Lung (tissue), 12 donors: ENCODE data around the gene VPS33A. TPM values are rescaled to one million over a fixed set of nuclear protein-coding genes. Genes with fewer than 3 reads are reported as not detected.
A peak's percentile ranks its signal among the peaks of the same experiment; 100 is the strongest.

Source experiments
- ATAC-seq: fragments of 200-7000 bp; cut with Tn5 transposase; one replicate; pipeline ENCODE4 v1.9.1; 2020; ENCODE audit warnings: moderate number of reproducible peaks; ENCODE audit not compliant: insufficient read depth, low FRiP score
- DNase-seq, 3 donors: peaks; one replicate each; pipeline ENCODE4 v3.0.0-alpha.2; 2013 to 2017
- H3K27ac ChIP-seq, 2 donors: one replicate each; pipeline ENCODE4 v1.5.1; 2013; ENCODE audit warnings: mild to moderate bottlenecking in 2 of 2, moderate library complexity in 2 of 2, control low read depth in 1 of 2, inconsistent platforms in 1 of 2, low read depth in 1 of 2, low read length in 1 of 2
- H3K27me3 ChIP-seq, 3 donors: one replicate each; pipeline ENCODE4 v1.5.1; 2013; ENCODE audit warnings: low read length in 2 of 3; ENCODE audit not compliant: control insufficient read depth in 3 of 3, insufficient read depth in 3 of 3
- H3K36me3 ChIP-seq, 4 donors: one replicate each; pipeline ENCODE4 v1.5.1; 2013; ENCODE audit warnings: low read length in 4 of 4, mild to moderate bottlenecking in 1 of 4, moderate library complexity in 1 of 4; ENCODE audit not compliant: control insufficient read depth in 4 of 4, insufficient read depth in 4 of 4
- H3K4me1 ChIP-seq, 5 donors: one replicate each; pipeline ENCODE4 v1.5.1; 2013; ENCODE audit warnings: low read length in 5 of 5, mild to moderate bottlenecking in 2 of 5, moderate library complexity in 1 of 5; ENCODE audit not compliant: control insufficient read depth in 5 of 5, insufficient read depth in 5 of 5
- H3K4me3 ChIP-seq: one replicate; pipeline ENCODE4 v1.5.1; 2013; ENCODE audit warnings: mild to moderate bottlenecking, control low read depth, moderate library complexity
- H3K9ac ChIP-seq, 2 donors: one replicate each; pipeline ENCODE4 v1.5.1; 2013; ENCODE audit warnings: low read length in 2 of 2, control low read depth in 1 of 2; ENCODE audit not compliant: insufficient read depth in 1 of 2
- H3K9me3 ChIP-seq, 4 donors: one replicate each; pipeline ENCODE4 v1.5.1; 2013; ENCODE audit warnings: low read length in 3 of 4, mild to moderate bottlenecking in 1 of 4, moderate library complexity in 1 of 4; ENCODE audit not compliant: control insufficient read depth in 4 of 4, insufficient read depth in 3 of 4
- WGBS, 2 donors: extraction: QIAGEN DNeasy Blood & Tissue Kit; methylation state at CpG; one replicate each; pipeline ENCODE4 v1.1.7; 2013; 5-methylcytosine and 5-hydroxymethylcytosine counted together
- polyA plus RNA-seq, 2 donors: library from polyadenylated mRNA; stranded (reverse); fragments of 200-250 nt; gene quantifications; one replicate each; pipeline ENCODE4 v1.2.1, GENCODE V29; 2013
- total RNA-seq, 2 donors: library from RNA; depleted of rRNA in 1 of 2; stranded (reverse); fragments of >200 nt in 1 of 2; gene quantifications; one replicate each; pipeline ENCODE4 v1.2.1, GENCODE V29; 2014 to 2021
- TF ChIP-seq, protein P1 (sequence below): IDR thresholded peaks from 2 replicates; pipeline ENCODE4 v1.5.1; 2012; ENCODE audit warnings: mild to moderate bottlenecking; ENCODE audit errors: control extremely low read depth, extremely low read depth
- donor health status: control.
- donor health status: control.
- donor health status: Bipolar disorder and iron deficiency.
- donor health status: healthy.
- donor health status: DM: yes; HTN: yes; CAD: no.

Gene VPS33A
- total and polyA plus RNA-seq, 4 donors: 8.1 to 17.6 (median 15.4) TPM

DNA sequence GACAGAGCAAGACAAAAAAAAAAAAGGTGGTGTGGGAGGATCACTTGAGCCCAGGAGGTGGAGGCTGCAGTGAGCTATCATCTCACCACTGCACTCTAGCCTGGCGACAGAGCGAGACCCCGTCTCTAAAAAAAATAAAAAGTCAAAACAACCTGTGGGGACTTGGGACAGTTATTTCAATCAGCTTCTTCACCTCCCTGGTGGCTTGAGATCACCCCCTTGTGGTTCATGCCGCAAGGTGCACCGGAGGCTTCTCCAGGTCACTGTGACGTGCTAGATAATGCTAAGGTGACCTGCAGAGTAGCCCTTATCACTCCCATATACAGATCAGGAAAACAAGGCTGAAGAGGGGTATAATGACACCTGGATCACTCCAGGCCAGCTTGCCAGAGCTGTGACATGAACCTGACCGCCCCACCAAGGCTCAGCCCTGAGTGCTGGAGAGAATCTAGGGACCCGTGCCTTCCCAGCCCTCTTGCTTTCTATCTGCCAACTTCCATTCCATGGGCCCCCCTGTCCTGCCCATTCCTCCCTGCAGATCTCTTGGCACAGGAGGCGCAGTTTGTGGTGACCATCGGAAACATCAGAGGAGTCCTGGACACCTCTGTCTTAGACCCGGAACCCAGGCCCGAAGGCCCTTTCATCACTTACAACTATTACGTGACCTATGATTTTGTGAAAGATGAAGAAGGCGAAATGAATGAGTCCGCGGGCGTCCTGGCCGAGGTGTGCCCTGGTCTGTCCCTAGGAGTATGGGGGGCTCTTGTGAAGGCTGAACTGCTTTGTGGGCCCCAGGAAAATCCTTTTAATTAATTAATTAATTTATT is 75.2 kb downstream of the VPS33A start:
- Histone ChIP-seq H3K36me3 (no peaks in the 10 kb centered on the region), H3K27ac (no peak overlapping the region), H3K27me3 (no peaks in the 10 kb centered on the region), H3K4me3 (no peak overlapping the region), H3K9me3 (peaks cover 0 to 3% (median 0%) of the 10 kb centered on the region in 4 donors), H3K4me1 (no peaks in the 10 kb centered on the region), H3K9ac (no peak overlapping the region)
- ATAC-seq (peak; percentile 66), DNase-seq (peak; percentile 22 to 50 (median 43))
- TF ChIP-seq, protein P1, sequence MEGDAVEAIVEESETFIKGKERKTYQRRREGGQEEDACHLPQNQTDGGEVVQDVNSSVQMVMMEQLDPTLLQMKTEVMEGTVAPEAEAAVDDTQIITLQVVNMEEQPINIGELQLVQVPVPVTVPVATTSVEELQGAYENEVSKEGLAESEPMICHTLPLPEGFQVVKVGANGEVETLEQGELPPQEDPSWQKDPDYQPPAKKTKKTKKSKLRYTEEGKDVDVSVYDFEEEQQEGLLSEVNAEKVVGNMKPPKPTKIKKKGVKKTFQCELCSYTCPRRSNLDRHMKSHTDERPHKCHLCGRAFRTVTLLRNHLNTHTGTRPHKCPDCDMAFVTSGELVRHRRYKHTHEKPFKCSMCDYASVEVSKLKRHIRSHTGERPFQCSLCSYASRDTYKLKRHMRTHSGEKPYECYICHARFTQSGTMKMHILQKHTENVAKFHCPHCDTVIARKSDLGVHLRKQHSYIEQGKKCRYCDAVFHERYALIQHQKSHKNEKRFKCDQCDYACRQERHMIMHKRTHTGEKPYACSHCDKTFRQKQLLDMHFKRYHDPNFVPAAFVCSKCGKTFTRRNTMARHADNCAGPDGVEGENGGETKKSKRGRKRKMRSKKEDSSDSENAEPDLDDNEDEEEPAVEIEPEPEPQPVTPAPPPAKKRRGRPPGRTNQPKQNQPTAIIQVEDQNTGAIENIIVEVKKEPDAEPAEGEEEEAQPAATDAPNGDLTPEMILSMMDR: peak; percentile 60
- 66 to 67% methylated on average over 18 of the region's 18 CpGs for WGBS, 2 donors

DNA sequence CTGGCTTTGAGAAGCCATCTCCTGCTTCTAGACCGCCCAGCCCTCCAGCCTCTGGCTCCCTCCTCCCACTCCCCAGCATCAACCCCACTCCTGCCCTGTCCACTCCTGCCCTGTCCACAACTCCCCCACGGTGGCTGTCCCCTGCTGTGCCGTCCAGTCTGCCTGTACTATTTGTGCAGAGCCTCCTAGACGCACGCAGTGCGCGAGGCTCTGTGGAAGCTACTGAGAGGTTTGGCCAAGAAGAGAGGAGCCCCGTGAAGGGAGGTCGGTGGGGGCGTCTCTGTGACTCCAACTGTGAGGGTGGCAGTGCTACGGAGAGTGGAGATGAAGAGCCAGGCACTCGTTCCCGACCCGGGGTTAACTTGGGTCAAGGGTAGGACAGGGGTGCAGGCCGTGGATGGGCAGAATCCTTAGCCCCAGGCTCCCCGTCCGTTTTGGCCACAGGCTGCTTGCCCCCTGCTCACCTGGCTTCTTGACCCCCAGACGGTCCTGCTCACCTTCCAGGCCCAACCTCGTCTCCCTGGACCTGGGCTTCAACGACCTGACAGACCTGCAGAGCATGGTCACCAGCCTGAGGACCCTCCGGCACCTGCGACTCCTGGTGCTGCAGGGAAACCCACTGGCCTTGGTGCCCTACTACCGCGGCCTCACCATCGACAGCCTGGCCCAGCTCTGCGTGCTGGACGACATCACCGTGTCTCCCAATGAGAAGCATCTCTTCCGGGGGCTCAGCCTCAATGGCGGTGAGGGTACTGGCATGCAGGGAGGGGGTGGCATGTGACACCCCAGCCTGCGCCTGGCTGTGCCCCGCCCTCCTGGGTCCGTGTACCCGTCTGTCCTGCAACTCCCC is 76.4 kb downstream of the VPS33A start:
- no peak for ATAC-seq

GRCh38 chr12:122187466-122187865 is 78.8 kb downstream of the VPS33A start:
- no peak for DNase-seq
- 77 to 91% methylated on average over 12 of the region's 12 CpGs for WGBS, 2 donors

More for the DNA sequence above, 76.4 kb downstream of the VPS33A start:
- Histone ChIP-seq H3K4me1 (no peaks in the 10 kb centered on the region), H3K4me3 (no peak overlapping the region), H3K27ac (no peak overlapping the region), H3K9ac (no peak overlapping the region), H3K36me3 (no peaks in the 10 kb centered on the region), H3K9me3 (no peaks in the 10 kb centered on the region), H3K27me3 (no peaks in the 10 kb centered on the region)
- TF ChIP-seq, protein P1: no peak
- WGBS, 2 donors: 86 to 92% methylated on average over 34 of the region's 34 CpGs
- DNase-seq: no peak

More at GRCh38 chr12:122187466-122187865, 78.8 kb downstream of the VPS33A start:
- TF ChIP-seq, protein P1: no peak
- Histone ChIP-seq H3K27ac (no peak overlapping the region), H3K36me3 (no peaks in the 10 kb centered on the region), H3K27me3 (peaks cover 0 to 2% (median 0%) of the 10 kb centered on the region in 3 donors), H3K4me3 (no peak overlapping the region), H3K9me3 (no peaks in the 10 kb centered on the region), H3K9ac (no peak overlapping the region), H3K4me1 (peaks cover 0 to 5% (median 0%) of the 10 kb centered on the region in 5 donors)
- ATAC-seq: no peak
